ENCODE data around the gene LGI2.

The LGI2 gene

DNA sequence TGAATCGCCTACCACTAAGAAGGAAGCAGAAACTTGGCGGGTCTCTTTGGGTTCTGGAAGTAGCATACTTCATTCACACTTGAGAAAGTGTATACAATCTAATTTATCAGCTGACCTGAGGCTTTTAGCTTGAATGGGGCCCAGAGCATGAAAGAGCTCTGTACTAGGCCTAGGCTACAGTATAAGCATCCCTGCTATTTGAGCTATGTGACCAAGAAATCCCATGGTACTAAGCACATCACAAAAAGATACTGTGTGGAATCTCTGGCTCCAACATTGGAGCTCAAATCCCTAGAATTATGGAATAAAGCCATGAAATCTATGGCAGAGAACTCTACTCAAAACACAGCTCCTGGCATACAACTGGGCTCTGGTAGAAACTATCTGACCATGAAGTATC is 74.0 kb downstream of the LGI2 start:
- no peak for DNase-seq

DNA sequence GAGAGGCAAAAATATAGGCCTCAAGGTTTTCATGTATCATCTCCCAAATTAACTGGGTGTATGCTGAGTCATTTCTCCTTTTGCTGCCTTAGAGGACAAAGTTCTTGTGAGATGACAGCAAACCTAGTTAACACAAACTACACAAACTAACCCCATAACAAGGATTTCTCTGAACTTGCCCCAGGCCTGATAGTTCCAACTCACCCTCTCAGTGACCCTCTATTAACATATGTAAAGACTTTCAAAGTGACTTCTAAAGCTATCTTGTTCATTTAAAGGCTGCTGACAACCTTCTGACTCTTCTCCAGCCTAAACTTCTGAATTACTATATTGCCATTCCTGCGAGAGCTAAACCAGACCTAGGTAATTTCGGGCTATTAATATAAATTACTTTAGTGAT is 74.7 kb downstream of the LGI2 start:
- DNase-seq, result no peak

DNA sequence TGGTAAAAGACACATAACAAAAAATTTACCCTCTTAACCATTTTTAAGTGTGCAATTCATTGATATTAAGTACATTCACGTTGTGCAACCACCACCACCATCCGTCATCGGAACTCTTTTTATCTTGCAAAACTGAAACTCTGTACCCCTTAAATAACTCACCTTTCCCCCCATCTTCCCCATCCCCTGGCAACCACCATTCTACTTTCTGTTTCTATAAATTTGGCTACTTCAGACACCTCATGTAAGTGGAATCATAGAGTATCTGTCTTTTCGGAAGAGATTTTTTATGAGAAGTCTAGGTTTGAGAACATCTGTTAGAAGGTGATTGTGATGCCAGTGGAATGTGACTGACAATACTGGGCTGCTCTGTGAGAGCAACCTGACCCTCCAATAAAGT is 78.1 kb downstream of the LGI2 start:
- DNase-seq, result no peak

DNA sequence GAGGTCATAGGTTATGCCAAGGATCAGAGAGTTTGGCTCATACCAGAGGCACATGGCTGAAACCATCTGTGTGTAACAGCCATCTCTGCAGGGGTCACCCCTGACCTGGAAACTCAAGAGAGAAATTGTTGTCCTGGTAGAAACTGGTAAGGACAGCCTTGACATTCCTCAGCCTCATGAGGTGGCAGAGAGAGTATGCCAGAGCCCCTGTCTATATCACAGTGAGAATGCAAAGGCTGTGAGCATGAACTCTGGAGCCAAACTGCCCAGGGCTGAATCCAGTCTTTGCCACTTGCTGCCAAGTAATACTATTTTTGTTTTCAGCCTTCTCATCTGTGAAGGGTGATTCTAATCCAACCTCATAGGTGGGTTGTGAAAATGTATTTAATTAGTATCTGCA is 80.8 kb downstream of the LGI2 start:
- no peak for DNase-seq

Data from right hindlimb (tissue), 1 donor.